GM13977 (cell line): ENCODE measurements around the gene YWHAG.

Source experiments
- DNase-seq: peaks from one replicate; pipeline ENCODE4 v3.0.0; 2012; ENCODE audit warnings: low spot score
- in situ Hi-C: fragments of 300-500 bp; cut with MboI; formaldehyde crosslinking; loops from one replicate; pipeline ENCODE4 v1.12.0; 2022; ENCODE audit warnings: low sequenced_read_pairs, low pct_unique_long_range_greater_than_20kb, mixed read lengths, inconsistent platforms; ENCODE audit not compliant: unreplicated experiment
- TF ChIP-seq, protein P1 (sequence below): IDR thresholded peaks from 2 replicates; pipeline ENCODE4 v1.5.1; 2012; ENCODE audit warnings: mild to moderate bottlenecking, control low read depth; ENCODE audit not compliant: insufficient read depth; ENCODE audit errors: extremely low read depth, missing control alignments

Gene YWHAG

GRCh38 chr7:76347710-76348109 lies 11.1 kb downstream of the YWHAG start:
- DNase-seq: no peak
- in situ Hi-C loops: no loop called here
- TF ChIP-seq, protein P1, sequence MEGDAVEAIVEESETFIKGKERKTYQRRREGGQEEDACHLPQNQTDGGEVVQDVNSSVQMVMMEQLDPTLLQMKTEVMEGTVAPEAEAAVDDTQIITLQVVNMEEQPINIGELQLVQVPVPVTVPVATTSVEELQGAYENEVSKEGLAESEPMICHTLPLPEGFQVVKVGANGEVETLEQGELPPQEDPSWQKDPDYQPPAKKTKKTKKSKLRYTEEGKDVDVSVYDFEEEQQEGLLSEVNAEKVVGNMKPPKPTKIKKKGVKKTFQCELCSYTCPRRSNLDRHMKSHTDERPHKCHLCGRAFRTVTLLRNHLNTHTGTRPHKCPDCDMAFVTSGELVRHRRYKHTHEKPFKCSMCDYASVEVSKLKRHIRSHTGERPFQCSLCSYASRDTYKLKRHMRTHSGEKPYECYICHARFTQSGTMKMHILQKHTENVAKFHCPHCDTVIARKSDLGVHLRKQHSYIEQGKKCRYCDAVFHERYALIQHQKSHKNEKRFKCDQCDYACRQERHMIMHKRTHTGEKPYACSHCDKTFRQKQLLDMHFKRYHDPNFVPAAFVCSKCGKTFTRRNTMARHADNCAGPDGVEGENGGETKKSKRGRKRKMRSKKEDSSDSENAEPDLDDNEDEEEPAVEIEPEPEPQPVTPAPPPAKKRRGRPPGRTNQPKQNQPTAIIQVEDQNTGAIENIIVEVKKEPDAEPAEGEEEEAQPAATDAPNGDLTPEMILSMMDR: no peak

GRCh38 chr7:76346778-76347177 lies 12.0 kb downstream of the YWHAG start:
- in situ Hi-C loops: no loop called here

DNA sequence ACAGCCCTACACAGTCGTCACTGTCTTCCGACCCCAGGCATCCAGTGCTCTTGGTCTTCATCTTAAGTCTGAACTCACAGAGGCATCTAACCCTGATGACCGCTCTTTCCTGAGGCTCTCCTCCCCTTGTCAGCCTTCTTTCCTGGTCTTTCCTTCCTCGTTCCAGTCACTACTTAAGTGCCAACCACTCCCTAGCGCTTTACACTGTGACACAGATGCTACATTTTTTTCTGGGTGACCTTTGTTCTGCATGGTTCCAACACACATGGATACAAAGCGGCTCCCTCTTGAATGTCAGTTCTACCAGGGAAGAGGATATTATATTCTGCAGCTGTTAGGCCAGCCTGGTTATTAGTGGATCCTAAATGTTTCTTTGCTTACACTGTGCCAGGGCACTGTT lies 12.7 kb downstream of the YWHAG start:
- TF ChIP-seq, protein P1: no peak
- DNase-seq: no peak
- in situ Hi-C loops: no loop called here

More at GRCh38 chr7:76346778-76347177, 12.0 kb downstream of the YWHAG start:
- TF ChIP-seq, protein P1: no peak
- DNase-seq: no peak

DNA sequence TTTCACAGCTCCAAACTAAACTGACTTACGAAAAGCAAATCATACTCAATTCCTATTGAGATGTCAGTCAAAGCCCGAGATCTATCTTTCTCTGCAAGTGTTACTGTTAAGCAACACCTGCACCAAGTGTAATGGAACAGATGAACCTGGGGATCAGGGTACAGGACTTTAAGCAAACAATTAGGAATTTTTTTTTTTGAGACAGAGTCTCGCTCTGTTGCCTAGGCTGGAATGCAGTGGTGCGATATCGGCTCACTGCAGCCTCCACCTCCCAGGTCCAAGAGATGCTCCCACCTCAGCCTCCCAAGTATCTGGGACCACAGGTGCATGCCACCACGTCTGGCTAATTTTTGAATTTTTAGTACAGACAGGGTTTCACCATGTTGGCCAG lies 14.9 kb downstream of the YWHAG start:
- no peak for DNase-seq
- in situ Hi-C loops: no loop called here

GRCh38 chr7:76343294-76343930 lies 15.4 kb downstream of the YWHAG start:
- TF ChIP-seq, protein P1: no peak
- no peak for DNase-seq
- in situ Hi-C loops: no loop called here

More for the DNA sequence above, 14.9 kb downstream of the YWHAG start:
- TF ChIP-seq, protein P1: no peak

DNA sequence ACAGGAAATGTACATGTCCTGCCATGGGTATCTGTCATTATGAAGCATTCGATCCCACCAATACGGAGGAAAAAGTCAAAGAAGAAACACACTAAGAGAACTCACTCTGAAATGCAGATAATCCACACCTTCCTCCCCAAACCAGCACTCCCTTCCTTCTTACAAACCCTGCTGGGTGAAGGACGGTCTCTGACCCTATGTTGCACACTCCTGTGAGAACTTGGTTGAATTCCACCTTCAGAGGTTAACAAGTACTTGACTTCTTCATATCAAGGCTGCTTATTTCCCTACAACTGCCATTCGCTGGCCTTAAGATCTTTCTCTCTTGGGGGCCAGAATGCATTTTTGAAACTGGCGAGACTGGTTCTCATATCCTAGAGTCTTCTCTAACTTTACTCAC lies 16.6 kb downstream of the YWHAG start:
- in situ Hi-C loops: no loop called here
- TF ChIP-seq, protein P1: no peak
- no peak for DNase-seq
